Measurements from ENCODE around the gene OR6C4.
"Not testable (repeated sequence)": the region's sequence is repeated elsewhere in the genome, so short reads cannot be mapped to it uniquely, and the experiment has no call there.

OR6C4 gene

DNA sequence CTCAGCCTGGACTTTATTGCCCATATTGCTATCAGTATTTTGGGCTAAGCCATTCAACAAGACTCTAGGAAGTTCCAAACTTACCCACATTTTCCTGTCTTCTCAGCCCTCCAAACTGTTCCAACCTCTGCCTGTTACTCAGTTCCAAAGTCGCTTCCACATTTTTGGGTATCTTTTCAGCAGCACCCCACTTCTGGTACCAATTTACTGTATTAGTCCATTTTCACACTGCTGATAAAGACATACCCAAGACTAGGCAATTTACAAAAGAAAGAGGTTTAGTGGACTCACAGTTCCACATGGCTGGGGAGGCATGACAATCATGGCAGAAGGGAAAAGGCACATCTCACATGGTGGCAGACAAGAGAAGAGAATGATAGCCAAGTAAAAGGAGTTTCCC lies 21.3 kb downstream of the OR6C4 start:
- not testable (repeated sequence) for H2AFZ ChIP-seq (ENCODE audit: insufficient read depth, low read length, poor library complexity); H3K14ac ChIP-seq (ENCODE audit: low read length); H4K12ac ChIP-seq (ENCODE audit: low read depth, low read length); H3K9ac ChIP-seq (ENCODE audit: low read length); H3K27ac ChIP-seq (ENCODE audit: low read depth, low read length); DNase-seq; H2BK5ac ChIP-seq (ENCODE audit: low read depth, low read length, poor library complexity); H4K91ac ChIP-seq (ENCODE audit: low read depth, low read length); H3K4me1 ChIP-seq (ENCODE audit: control insufficient read depth in 1 of 2, insufficient read depth in 2 of 2, low read length in 2 of 2); H2AK5ac ChIP-seq (ENCODE audit: low read length); H3K4me3 ChIP-seq (ENCODE audit: low read depth, low read length); H3K79me1 ChIP-seq (ENCODE audit: low read length); H3K79me2 ChIP-seq (ENCODE audit: control insufficient read depth, insufficient read depth, low read length, poor library complexity); H3K4me2 ChIP-seq (ENCODE audit: low read length); H4K8ac ChIP-seq (ENCODE audit: low read depth, low read length); H3K18ac ChIP-seq (ENCODE audit: low read length); H3K36me3 ChIP-seq (ENCODE audit: control insufficient read depth in 1 of 2, insufficient read depth in 2 of 2, low read length in 2 of 2); H3K23ac ChIP-seq (ENCODE audit: low read length); H2BK120ac ChIP-seq (ENCODE audit: insufficient read depth, low read length, poor library complexity); H2BK12ac ChIP-seq (ENCODE audit: low read length); H3K4ac ChIP-seq (ENCODE audit: low read depth, low read length); H3K27me3 ChIP-seq (ENCODE audit: insufficient read depth, low read length)
- no CpG with 5 or more reads among the region's 1 CpG for WGBS (ENCODE audit: extremely low coverage, insufficient coverage, insufficient read length)
- H3K9me3 ChIP-seq (ENCODE audit: insufficient read depth, low read depth, low read length) = peaks cover 12% of the 10 kb centered on the region

GRCh38 chr12:55572168-55572567 lies 22.8 kb downstream of the OR6C4 start, which contains the start of gene OR2AP1:
OR2AP1 (plus strand) TSS chr12:55572468; CDS start chr12:55574415, 1,947 bp downstream.
- no peak for DNase-seq
- Histone ChIP-seq H3K27me3 (ENCODE audit: insufficient read depth, low read length) (no peaks in the 10 kb centered on the region), H3K36me3 (ENCODE audit: control insufficient read depth in 1 of 2, insufficient read depth in 2 of 2, low read length in 2 of 2) (no peaks in the 10 kb centered on the region), H3K23ac (ENCODE audit: low read length) (no peak within 1 kb of the TSS), H3K79me2 (ENCODE audit: control insufficient read depth, insufficient read depth, low read length, poor library complexity) (no peaks in the 10 kb centered on the region), H3K14ac (ENCODE audit: low read length) (no peak within 1 kb of the TSS), H3K79me1 (ENCODE audit: low read length) (no peaks in the 10 kb centered on the region), H4K91ac (ENCODE audit: low read depth, low read length) (no peak within 1 kb of the TSS), H4K12ac (ENCODE audit: low read depth, low read length) (no peak within 1 kb of the TSS), H3K4me2 (ENCODE audit: low read length) (no peak within 1 kb of the TSS), H3K18ac (ENCODE audit: low read length) (no peak within 1 kb of the TSS), H3K4me3 (ENCODE audit: low read depth, low read length) (no peak within 1 kb of the TSS), H2BK5ac (ENCODE audit: low read depth, low read length, poor library complexity) (no peak within 1 kb of the TSS), H3K4me1 (ENCODE audit: control insufficient read depth in 1 of 2, insufficient read depth in 2 of 2, low read length in 2 of 2) (no peaks in the 10 kb centered on the region), H3K9ac (ENCODE audit: low read length) (no peak within 1 kb of the TSS), H2BK120ac (ENCODE audit: insufficient read depth, low read length, poor library complexity) (no peak within 1 kb of the TSS), H3K27ac (ENCODE audit: low read depth, low read length) (no peak within 1 kb of the TSS), H3K9me3 (ENCODE audit: insufficient read depth, low read depth, low read length) (peaks cover 10% of the 10 kb centered on the region), H2AFZ (ENCODE audit: insufficient read depth, low read length, poor library complexity) (no peak within 1 kb of the TSS), H3K4ac (ENCODE audit: low read depth, low read length) (no peak within 1 kb of the TSS), H2AK5ac (ENCODE audit: low read length) (no peak within 1 kb of the TSS), H2BK12ac (ENCODE audit: low read length) (no peak within 1 kb of the TSS), H4K8ac (ENCODE audit: low read depth, low read length) (no peak within 1 kb of the TSS)
- no CpG with 5 or more reads among the region's 1 CpG for WGBS (ENCODE audit: extremely low coverage, insufficient coverage, insufficient read length)

DNA sequence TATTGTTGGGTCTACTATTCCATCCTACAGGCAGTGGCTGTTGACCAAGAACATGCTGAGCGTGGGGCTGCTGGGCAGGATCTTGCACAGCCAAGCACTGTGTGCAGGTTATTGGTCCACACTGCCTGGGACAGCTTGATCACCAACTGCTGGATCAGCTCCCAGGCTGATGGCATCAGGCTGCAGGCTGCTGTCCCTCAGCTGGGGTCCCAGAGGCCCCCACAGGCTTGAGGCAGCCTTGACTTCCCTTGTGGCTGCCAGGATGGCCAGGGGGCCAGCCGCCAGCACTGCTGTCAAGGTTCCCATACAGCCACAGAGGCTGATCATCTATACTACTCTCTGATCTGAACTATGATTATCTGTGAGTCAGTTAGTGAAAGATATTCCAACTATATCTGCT lies 32.7 kb downstream of the OR6C4 start:
- no peak overlapping the region for H3K18ac ChIP-seq (ENCODE audit: low read length)
- no peak overlapping the region for H3K4me2 ChIP-seq (ENCODE audit: low read length)
- no peak overlapping the region for H4K12ac ChIP-seq (ENCODE audit: low read depth, low read length)
- no peaks in the 10 kb centered on the region for H3K4me1 ChIP-seq (ENCODE audit: control insufficient read depth in 1 of 2, insufficient read depth in 2 of 2, low read length in 2 of 2)
- H3K79me1 ChIP-seq (ENCODE audit: low read length) = no peaks in the 10 kb centered on the region
- DNase-seq = peak in 1 of 2 donors; percentile 5
- no peaks in the 10 kb centered on the region for H3K79me2 ChIP-seq (ENCODE audit: control insufficient read depth, insufficient read depth, low read length, poor library complexity)
- no peak overlapping the region for H2BK12ac ChIP-seq (ENCODE audit: low read length)
- H3K14ac ChIP-seq (ENCODE audit: low read length) = no peak overlapping the region
- H2AFZ ChIP-seq (ENCODE audit: insufficient read depth, low read length, poor library complexity) = no peak overlapping the region
- H4K91ac ChIP-seq (ENCODE audit: low read depth, low read length) = no peak overlapping the region
- no peak overlapping the region for H2AK5ac ChIP-seq (ENCODE audit: low read length)
- no peak overlapping the region for H4K8ac ChIP-seq (ENCODE audit: low read depth, low read length)
- no CpG with 5 or more reads among the region's 2 CpGs for WGBS (ENCODE audit: extremely low coverage, insufficient coverage, insufficient read length)
- no peaks in the 10 kb centered on the region for H3K36me3 ChIP-seq (ENCODE audit: control insufficient read depth in 1 of 2, insufficient read depth in 2 of 2, low read length in 2 of 2)
- H3K27ac ChIP-seq (ENCODE audit: low read depth, low read length) = no peak overlapping the region
- H3K9me3 ChIP-seq (ENCODE audit: insufficient read depth, low read depth, low read length) = no peaks in the 10 kb centered on the region
- H3K4me3 ChIP-seq (ENCODE audit: low read depth, low read length) = no peak overlapping the region
- H3K23ac ChIP-seq (ENCODE audit: low read length) = no peak overlapping the region
- H3K4ac ChIP-seq (ENCODE audit: low read depth, low read length) = no peak overlapping the region
- H3K9ac ChIP-seq (ENCODE audit: low read length) = no peak overlapping the region
- H2BK120ac ChIP-seq (ENCODE audit: insufficient read depth, low read length, poor library complexity) = no peak overlapping the region
- no peaks in the 10 kb centered on the region for H3K27me3 ChIP-seq (ENCODE audit: insufficient read depth, low read length)
- no peak overlapping the region for H2BK5ac ChIP-seq (ENCODE audit: low read depth, low read length, poor library complexity)

DNA sequence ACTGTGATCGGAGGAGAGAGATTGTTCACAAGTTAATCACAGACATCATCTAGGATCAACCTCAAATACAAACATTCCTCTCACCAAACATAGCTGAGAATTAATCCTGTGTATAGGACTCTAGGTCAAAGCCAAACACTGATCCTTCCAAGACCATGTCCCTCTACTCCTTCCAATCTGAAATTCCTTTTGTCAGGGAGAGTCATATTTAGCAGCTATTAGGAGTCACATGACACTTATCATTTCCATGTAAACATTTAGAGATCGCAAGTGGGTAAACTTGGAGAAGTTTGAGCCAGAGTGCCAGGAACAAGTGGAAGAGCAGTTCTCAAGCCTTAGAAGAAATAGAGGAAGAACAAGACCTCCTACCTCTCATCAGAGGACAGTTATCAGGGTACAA lies 36.4 kb downstream of the OR6C4 start:
- no peak overlapping the region for H4K12ac ChIP-seq (ENCODE audit: low read depth, low read length)
- no peak overlapping the region for H3K9ac ChIP-seq (ENCODE audit: low read length)
- no peak overlapping the region for H3K23ac ChIP-seq (ENCODE audit: low read length)
- H2BK120ac ChIP-seq (ENCODE audit: insufficient read depth, low read length, poor library complexity) = no peak overlapping the region
- no peaks in the 10 kb centered on the region for H3K79me1 ChIP-seq (ENCODE audit: low read length)
- no peak overlapping the region for H2AK5ac ChIP-seq (ENCODE audit: low read length)
- no peak overlapping the region for H3K4me3 ChIP-seq (ENCODE audit: low read depth, low read length)
- DNase-seq = no peak
- no peak overlapping the region for H2BK12ac ChIP-seq (ENCODE audit: low read length)
- no peak overlapping the region for H3K4ac ChIP-seq (ENCODE audit: low read depth, low read length)
- H3K14ac ChIP-seq (ENCODE audit: low read length) = no peak overlapping the region
- H3K4me2 ChIP-seq (ENCODE audit: low read length) = no peak overlapping the region
- H3K79me2 ChIP-seq (ENCODE audit: control insufficient read depth, insufficient read depth, low read length, poor library complexity) = no peaks in the 10 kb centered on the region
- H3K9me3 ChIP-seq (ENCODE audit: insufficient read depth, low read depth, low read length) = no peaks in the 10 kb centered on the region
- H3K27me3 ChIP-seq (ENCODE audit: insufficient read depth, low read length) = no peaks in the 10 kb centered on the region
- no CpG with 5 or more reads among the region's 2 CpGs for WGBS (ENCODE audit: extremely low coverage, insufficient coverage, insufficient read length)
- H2BK5ac ChIP-seq (ENCODE audit: low read depth, low read length, poor library complexity) = no peak overlapping the region
- H3K36me3 ChIP-seq (ENCODE audit: control insufficient read depth in 1 of 2, insufficient read depth in 2 of 2, low read length in 2 of 2) = no peaks in the 10 kb centered on the region
- H4K8ac ChIP-seq (ENCODE audit: low read depth, low read length) = no peak overlapping the region
- no peak overlapping the region for H3K27ac ChIP-seq (ENCODE audit: low read depth, low read length)
- H3K18ac ChIP-seq (ENCODE audit: low read length) = no peak overlapping the region
- no peak overlapping the region for H4K91ac ChIP-seq (ENCODE audit: low read depth, low read length)
- no peaks in the 10 kb centered on the region for H3K4me1 ChIP-seq (ENCODE audit: control insufficient read depth in 1 of 2, insufficient read depth in 2 of 2, low read length in 2 of 2)
- no peak overlapping the region for H2AFZ ChIP-seq (ENCODE audit: insufficient read depth, low read length, poor library complexity)

Measured in trophoblast cell (in vitro differentiated cells and primary cell).